Activated T-helper 2 cell treated with anti-CD3 and anti-CD28 coated beads, Interferon-gamma antibody, Interleukin-2, Interleukin-4, amounts not matched to agents 10 μg/mL and 5 μg/mL and 100 μg/mL, durations not matched to agents 14 hours and 24 hours and 36 hours (primary cell): ENCODE results near the gene PRKCG. TPM values are rescaled to one million over a fixed set of nuclear protein-coding genes. Genes with fewer than 3 reads are reported as not detected.

Experiments
- DNase-seq: peaks from one replicate; pipeline ENCODE4 v3.0.0; 2021; ENCODE audit warnings: low spot score
- H3K27ac Mint-ChIP-seq: one replicate; pipeline ENCODE4 v1.8.0; 2021; ENCODE audit warnings: mixed read lengths
- H3K27me3 Mint-ChIP-seq: one replicate; pipeline ENCODE4 v1.8.0; 2021; ENCODE audit warnings: low read depth, mixed read lengths
- H3K36me3 Mint-ChIP-seq: one replicate; pipeline ENCODE4 v1.8.0; 2021; ENCODE audit warnings: low read depth, mixed read lengths
- H3K4me1 Mint-ChIP-seq: one replicate; pipeline ENCODE4 v1.8.0; 2021; ENCODE audit warnings: low read depth, mixed read lengths
- H3K4me3 Mint-ChIP-seq: one replicate; pipeline ENCODE4 v1.8.0; 2021; ENCODE audit warnings: low read depth, mild to moderate bottlenecking, moderate library complexity, mixed read lengths
- H3K9me3 Mint-ChIP-seq: one replicate; pipeline ENCODE4 v1.8.0; 2021; ENCODE audit warnings: mixed read lengths
- intact Hi-C: fragments of 100-400 bp; cut with micrococcal nuclease; formaldehyde crosslinking; loops from one replicate; pipeline ENCODE4 v1.15.1; 2023
- total RNA-seq: library from RNA; stranded (reverse); gene quantifications from 2 replicates; pipeline ENCODE4 v1.2.3, GENCODE V29; 2022

PRKCG gene
- total RNA-seq, 1 donor from 2014 or later: not detected

GRCh38 chr19:53892301-53892980 lies 10.4 kb downstream of the PRKCG start:
- Mint-ChIP-seq H3K4me3 (no peak overlapping the region), H3K27ac (no peak overlapping the region), H3K36me3 (no peaks in the 10 kb centered on the region), H3K4me1 (no peaks in the 10 kb centered on the region), H3K9me3 (no peaks in the 10 kb centered on the region), H3K27me3 (peaks cover 7% of the 10 kb centered on the region)
- intact Hi-C loops: no loop called here
- no peak for DNase-seq

GRCh38 chr19:53892981-53893325 lies 11.0 kb downstream of the PRKCG start:
- intact Hi-C loops: no loop called here
- H3K4me1 Mint-ChIP-seq: no peaks in the 10 kb centered on the region
- DNase-seq: no peak
- no peaks in the 10 kb centered on the region for H3K36me3 Mint-ChIP-seq
- no peak overlapping the region for H3K27ac Mint-ChIP-seq
- peaks cover 9% of the 10 kb centered on the region for H3K27me3 Mint-ChIP-seq
- H3K4me3 Mint-ChIP-seq: no peak overlapping the region
- H3K9me3 Mint-ChIP-seq: no peaks in the 10 kb centered on the region

GRCh38 chr19:53894707-53895106 lies 12.7 kb downstream of the PRKCG start:
- intact Hi-C loops: no loop called here
- Mint-ChIP-seq H3K36me3 (no peaks in the 10 kb centered on the region), H3K4me1 (peaks cover 2% of the 10 kb centered on the region), H3K9me3 (no peaks in the 10 kb centered on the region), H3K27ac (no peak overlapping the region), H3K27me3 (peaks cover 16% of the 10 kb centered on the region), H3K4me3 (no peak overlapping the region)
- DNase-seq: no peak

GRCh38 chr19:53896682-53897081 lies 14.7 kb downstream of the PRKCG start:
- Mint-ChIP-seq H3K9me3 (no peaks in the 10 kb centered on the region), H3K4me1 (peaks cover 2% of the 10 kb centered on the region)
- intact Hi-C loops: no loop called here

GRCh38 chr19:53897459-53897858 lies 15.5 kb downstream of the PRKCG start:
- Mint-ChIP-seq H3K4me3 (no peak overlapping the region), H3K4me1 (peaks cover 2% of the 10 kb centered on the region), H3K36me3 (no peaks in the 10 kb centered on the region), H3K9me3 (no peaks in the 10 kb centered on the region), H3K27ac (no peak overlapping the region), H3K27me3 (peaks cover 13% of the 10 kb centered on the region)
- DNase-seq: no peak
- intact Hi-C loops: no loop called here

More at GRCh38 chr19:53896682-53897081, 14.7 kb downstream of the PRKCG start:
- no peak for DNase-seq
- Mint-ChIP-seq H3K36me3 (no peaks in the 10 kb centered on the region), H3K4me3 (no peak overlapping the region), H3K27ac (no peak overlapping the region), H3K27me3 (peaks cover 14% of the 10 kb centered on the region)

- no peaks in the 10 kb centered on the region for H3K9me3 Mint-ChIP-seq
- no peaks in the 10 kb centered on the region for H3K36me3 Mint-ChIP-seq
- no peak overlapping the region for H3K27ac Mint-ChIP-seq
- H3K27me3 Mint-ChIP-seq: peaks cover 13% of the 10 kb centered on the region
- intact Hi-C loops: no loop called here
- no peak for DNase-seq
- H3K4me1 Mint-ChIP-seq: peaks cover 2% of the 10 kb centered on the region
- no peak overlapping the region for H3K4me3 Mint-ChIP-seq
These were observed 16.2 kb downstream of the PRKCG start for GRCh38 chr19:53898166-53898565.

- Mint-ChIP-seq H3K4me3 (no peak overlapping the region), H3K4me1 (peaks cover 2% of the 10 kb centered on the region), H3K36me3 (no peaks in the 10 kb centered on the region), H3K27ac (no peak overlapping the region), H3K9me3 (no peaks in the 10 kb centered on the region), H3K27me3 (peaks cover 13% of the 10 kb centered on the region)
- no peak for DNase-seq
- intact Hi-C loops: no loop called here
These were observed 16.8 kb downstream of the PRKCG start for GRCh38 chr19:53898636-53899341.

- Mint-ChIP-seq H3K27ac (no peak overlapping the region), H3K36me3 (no peaks in the 10 kb centered on the region), H3K4me1 (peaks cover 2% of the 10 kb centered on the region), H3K4me3 (no peak overlapping the region), H3K9me3 (no peaks in the 10 kb centered on the region), H3K27me3 (peaks cover 15% of the 10 kb centered on the region)
- DNase-seq: no peak
- intact Hi-C loops: no loop called here
These were observed 18.3 kb downstream of the PRKCG start for GRCh38 chr19:53900191-53900860.

GRCh38 chr19:53903055-53903680 lies 21.2 kb downstream of the PRKCG start:
- H3K4me3 Mint-ChIP-seq: no peak overlapping the region
- H3K9me3 Mint-ChIP-seq: no peaks in the 10 kb centered on the region
- peaks cover 7% of the 10 kb centered on the region for H3K4me1 Mint-ChIP-seq
- DNase-seq: peak; percentile 31
- H3K27ac Mint-ChIP-seq: no peak overlapping the region
- no peaks in the 10 kb centered on the region for H3K36me3 Mint-ChIP-seq
- H3K27me3 Mint-ChIP-seq: peaks cover 33% of the 10 kb centered on the region
- intact Hi-C loops: no loop called here

GRCh38 chr19:53904909-53905308 lies 22.9 kb downstream of the PRKCG start:
- intact Hi-C loops: no loop called here
- Mint-ChIP-seq H3K4me1 (peaks cover 9% of the 10 kb centered on the region), H3K9me3 (no peaks in the 10 kb centered on the region), H3K27ac (no peak overlapping the region), H3K27me3 (peaks cover 39% of the 10 kb centered on the region), H3K4me3 (no peak overlapping the region), H3K36me3 (no peaks in the 10 kb centered on the region)
- no peak for DNase-seq

GRCh38 chr19:53905787-53906186 lies 23.8 kb downstream of the PRKCG start:
- Mint-ChIP-seq H3K4me1 (peaks cover 9% of the 10 kb centered on the region), H3K27ac (no peak overlapping the region), H3K4me3 (no peak overlapping the region), H3K36me3 (no peaks in the 10 kb centered on the region), H3K27me3 (peaks cover 47% of the 10 kb centered on the region), H3K9me3 (no peaks in the 10 kb centered on the region)
- no peak for DNase-seq
- intact Hi-C loops: loop anchor here (2.0 kb wide), 1 partner anchor 119 kb away; no protein-coding TSS in a partner anchor

GRCh38 chr19:53906211-53907192 lies 24.5 kb downstream of the PRKCG start:
- H3K4me3 Mint-ChIP-seq: no peak overlapping the region
- peaks cover 9% of the 10 kb centered on the region for H3K4me1 Mint-ChIP-seq
- H3K27me3 Mint-ChIP-seq: peaks cover 52% of the 10 kb centered on the region
- no peaks in the 10 kb centered on the region for H3K36me3 Mint-ChIP-seq
- DNase-seq: peak; percentile 59
- intact Hi-C loops: loop anchor here (2.0 kb wide), 1 partner anchor 118 kb away; no protein-coding TSS in a partner anchor
- H3K27ac Mint-ChIP-seq: no peak overlapping the region
- H3K9me3 Mint-ChIP-seq: no peaks in the 10 kb centered on the region
